Fibroblast of lung (primary cell): ENCODE data around the gene RNPEP. TPM values are rescaled to one million over a fixed set of nuclear protein-coding genes. Genes with fewer than 3 reads are reported as not detected.
A peak's percentile ranks its signal among the peaks of the same experiment; 100 is the strongest.

Source experiments
- DNase-seq, 2 donors: peaks; one replicate each; pipeline versions ENCODE4 v3.0.0 to v3.0.0-alpha.2; 2010; ENCODE audit warnings: low read depth in 2 of 2
- H2AFZ ChIP-seq: 2 replicates; pipeline ENCODE4 v1.5.1; 2012; ENCODE audit warnings: low read length, control low read depth, inconsistent platforms
- H3K27ac ChIP-seq: 2 replicates; pipeline ENCODE4 v1.5.1; 2011; ENCODE audit warnings: low read length, control low read depth; ENCODE audit not compliant: insufficient read depth
- H3K27me3 ChIP-seq: 2 replicates; pipeline ENCODE4 v1.5.1; 2011; ENCODE audit warnings: mild to moderate bottlenecking, low read length; ENCODE audit not compliant: control insufficient read depth, insufficient read depth
- H3K36me3 ChIP-seq: 2 replicates; pipeline ENCODE4 v1.5.1; 2011; ENCODE audit warnings: low read length; ENCODE audit not compliant: control insufficient read depth, insufficient read depth
- H3K4me1 ChIP-seq: 2 replicates; pipeline ENCODE4 v1.5.1; 2011; ENCODE audit warnings: low read length; ENCODE audit not compliant: control insufficient read depth, insufficient read depth; ENCODE audit errors: extremely low read depth
- H3K4me2 ChIP-seq: 2 replicates; pipeline ENCODE4 v1.5.1; 2011; ENCODE audit warnings: low read length, control low read depth; ENCODE audit not compliant: insufficient read depth; ENCODE audit errors: extremely low read depth
- H3K4me3 ChIP-seq, 4 experiments: fragments of 200-600 bp in 1 of 4; sonication (generic) in 1 of 4; replicated peaks in 1 of 4; 2 replicates each; pipeline ENCODE4 v1.5.1; 2011 to 2016; ENCODE audit warnings: low read length in 4 of 4, low read depth in 3 of 4, mild to moderate bottlenecking in 3 of 4, control low read depth in 2 of 4, inconsistent platforms in 1 of 4, mixed read lengths in 1 of 4; ENCODE audit not compliant: insufficient read depth in 1 of 4; ENCODE audit errors: control extremely low read depth in 1 of 4
- H3K79me2 ChIP-seq: 2 replicates; pipeline ENCODE4 v1.5.1; 2012; ENCODE audit warnings: mild to moderate bottlenecking, low read length, inconsistent platforms; ENCODE audit not compliant: control insufficient read depth, insufficient read depth
- H3K9ac ChIP-seq: 2 replicates; pipeline ENCODE4 v1.5.1; 2011; ENCODE audit warnings: mild to moderate bottlenecking, low read length, control low read depth; ENCODE audit not compliant: insufficient read depth
- H3K9me3 ChIP-seq: 2 replicates; pipeline ENCODE4 v1.5.1; 2012; ENCODE audit warnings: low read depth, low read length; ENCODE audit not compliant: control insufficient read depth, insufficient read depth
- H4K20me1 ChIP-seq: 2 replicates; pipeline ENCODE4 v1.5.1; 2011; ENCODE audit warnings: low read length; ENCODE audit not compliant: control insufficient read depth, insufficient read depth; ENCODE audit errors: extremely low read depth
- EZH2 ChIP-seq: IDR thresholded peaks from 2 replicates; pipeline ENCODE4 v1.5.1; 2012; ENCODE audit warnings: low read length, control low read depth, mild to moderate bottlenecking; ENCODE audit errors: missing control alignments
- polyA plus RNA-seq, 2 donors: library from polyadenylated mRNA; depleted of rRNA in 1 of 2; stranded (reverse) in 1 of 2; unstranded in 1 of 2; fragments of >200 nt; gene quantifications; 2 replicates each; pipeline ENCODE4 v1.2.1, GENCODE V29; 2011 to 2012; ENCODE audit warnings: missing spikeins in 1 of 2
- total RNA-seq: library from RNA; depleted of rRNA; stranded (reverse); fragments of >200 nt; gene quantifications from 2 replicates; pipeline ENCODE4 v1.2.1, GENCODE V29; 2014
- TF ChIP-seq, protein P1 (sequence below), 2 donors: IDR thresholded peaks in 1 of 2; conservative IDR thresholded peaks in 1 of 2; 1 replicate in 1 of 2; 2 replicates in 1 of 2; pipeline ENCODE4 v1.5.1; 2011 to 2012; ENCODE audit warnings: low read length in 2 of 2, control low read depth in 1 of 2, inconsistent platforms in 1 of 2, low read depth in 1 of 2, mild to moderate bottlenecking in 1 of 2

The RNPEP gene
- total and polyA plus RNA-seq, 2 donors (not counting 1 experiment from before 2014, with no cell fraction given), result 56.9 to 77.1 TPM

DNA sequence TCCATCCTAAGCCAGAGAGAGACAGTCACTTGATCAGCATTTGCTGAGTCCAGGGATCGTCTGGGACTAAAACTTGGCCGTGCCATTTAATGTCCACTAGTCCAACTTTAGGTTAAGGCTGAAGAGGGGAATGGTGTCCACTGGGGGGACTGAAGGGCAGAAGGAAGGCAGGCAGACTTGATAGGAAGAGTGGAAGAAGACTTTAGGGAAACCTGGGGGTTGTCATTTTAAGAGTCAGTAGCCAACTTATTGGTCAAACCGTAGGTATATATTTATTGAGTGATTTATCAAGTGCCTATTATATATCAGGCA is 34.8 kb upstream of the RNPEP start:
- H3K27ac ChIP-seq, result no peak overlapping the region
- H3K4me1 ChIP-seq, result peaks cover 9% of the 10 kb centered on the region
- H3K27me3 ChIP-seq, result no peaks in the 10 kb centered on the region
- no peak for DNase-seq
- peaks cover 12% of the 10 kb centered on the region for H3K79me2 ChIP-seq
- peak overlapping the region in 1 of 4 experiments; percentile 76 for H3K4me3 ChIP-seq
- H4K20me1 ChIP-seq, result no peaks in the 10 kb centered on the region
- H3K9ac ChIP-seq, result no peak overlapping the region
- no peaks in the 10 kb centered on the region for H3K36me3 ChIP-seq
- H3K4me2 ChIP-seq, result peak overlapping the region; percentile 82
- no peak overlapping the region for H2AFZ ChIP-seq
- TF ChIP-seq EZH2, result no peak
- TF ChIP-seq, protein P1, sequence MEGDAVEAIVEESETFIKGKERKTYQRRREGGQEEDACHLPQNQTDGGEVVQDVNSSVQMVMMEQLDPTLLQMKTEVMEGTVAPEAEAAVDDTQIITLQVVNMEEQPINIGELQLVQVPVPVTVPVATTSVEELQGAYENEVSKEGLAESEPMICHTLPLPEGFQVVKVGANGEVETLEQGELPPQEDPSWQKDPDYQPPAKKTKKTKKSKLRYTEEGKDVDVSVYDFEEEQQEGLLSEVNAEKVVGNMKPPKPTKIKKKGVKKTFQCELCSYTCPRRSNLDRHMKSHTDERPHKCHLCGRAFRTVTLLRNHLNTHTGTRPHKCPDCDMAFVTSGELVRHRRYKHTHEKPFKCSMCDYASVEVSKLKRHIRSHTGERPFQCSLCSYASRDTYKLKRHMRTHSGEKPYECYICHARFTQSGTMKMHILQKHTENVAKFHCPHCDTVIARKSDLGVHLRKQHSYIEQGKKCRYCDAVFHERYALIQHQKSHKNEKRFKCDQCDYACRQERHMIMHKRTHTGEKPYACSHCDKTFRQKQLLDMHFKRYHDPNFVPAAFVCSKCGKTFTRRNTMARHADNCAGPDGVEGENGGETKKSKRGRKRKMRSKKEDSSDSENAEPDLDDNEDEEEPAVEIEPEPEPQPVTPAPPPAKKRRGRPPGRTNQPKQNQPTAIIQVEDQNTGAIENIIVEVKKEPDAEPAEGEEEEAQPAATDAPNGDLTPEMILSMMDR (conservative IDR thresholded peaks at IDR 0.05 in 1 of 2, IDR thresholded peaks at IDR 0.05 in 1 of 2; ENCODE audit: low read depth in 1 of 2, low read length in 2 of 2), result no peak
- H3K9me3 ChIP-seq, result no peaks in the 10 kb centered on the region

DNA sequence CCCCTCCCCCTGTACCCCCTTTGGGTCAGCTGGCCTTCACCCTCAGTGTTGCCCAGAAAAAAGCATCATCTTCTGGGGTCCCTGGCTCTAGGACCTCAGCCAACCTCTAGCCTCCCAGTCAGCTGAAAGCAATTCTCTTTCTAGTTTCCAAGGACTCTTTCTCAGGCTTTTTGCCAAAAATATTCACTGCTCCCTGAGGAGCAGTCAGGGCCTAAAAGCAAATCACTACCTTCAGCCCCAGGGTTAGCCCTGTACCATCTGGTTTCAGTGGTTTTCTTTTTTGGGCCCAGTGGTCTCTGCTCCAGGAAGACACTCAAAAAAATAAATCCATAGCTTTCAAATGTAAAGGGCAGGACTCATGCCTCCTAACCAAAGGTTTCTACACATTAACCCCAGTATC is 33.0 kb upstream of the RNPEP start:
- Histone ChIP-seq H3K79me2 (peaks cover 12% of the 10 kb centered on the region), H3K4me3 (no peak overlapping the region), H3K27ac (no peak overlapping the region), H3K36me3 (no peaks in the 10 kb centered on the region), H3K27me3 (no peaks in the 10 kb centered on the region), H3K9ac (no peak overlapping the region), H3K9me3 (no peaks in the 10 kb centered on the region), H2AFZ (no peak overlapping the region), H4K20me1 (no peaks in the 10 kb centered on the region), H3K4me1 (peaks cover 7% of the 10 kb centered on the region), H3K4me2 (no peak overlapping the region)
- TF ChIP-seq, protein P1 (conservative IDR thresholded peaks at IDR 0.05 in 1 of 2, IDR thresholded peaks at IDR 0.05 in 1 of 2; ENCODE audit: low read depth in 1 of 2, low read length in 2 of 2), result no peak
- TF ChIP-seq EZH2, result no peak
- no peak for DNase-seq

DNA sequence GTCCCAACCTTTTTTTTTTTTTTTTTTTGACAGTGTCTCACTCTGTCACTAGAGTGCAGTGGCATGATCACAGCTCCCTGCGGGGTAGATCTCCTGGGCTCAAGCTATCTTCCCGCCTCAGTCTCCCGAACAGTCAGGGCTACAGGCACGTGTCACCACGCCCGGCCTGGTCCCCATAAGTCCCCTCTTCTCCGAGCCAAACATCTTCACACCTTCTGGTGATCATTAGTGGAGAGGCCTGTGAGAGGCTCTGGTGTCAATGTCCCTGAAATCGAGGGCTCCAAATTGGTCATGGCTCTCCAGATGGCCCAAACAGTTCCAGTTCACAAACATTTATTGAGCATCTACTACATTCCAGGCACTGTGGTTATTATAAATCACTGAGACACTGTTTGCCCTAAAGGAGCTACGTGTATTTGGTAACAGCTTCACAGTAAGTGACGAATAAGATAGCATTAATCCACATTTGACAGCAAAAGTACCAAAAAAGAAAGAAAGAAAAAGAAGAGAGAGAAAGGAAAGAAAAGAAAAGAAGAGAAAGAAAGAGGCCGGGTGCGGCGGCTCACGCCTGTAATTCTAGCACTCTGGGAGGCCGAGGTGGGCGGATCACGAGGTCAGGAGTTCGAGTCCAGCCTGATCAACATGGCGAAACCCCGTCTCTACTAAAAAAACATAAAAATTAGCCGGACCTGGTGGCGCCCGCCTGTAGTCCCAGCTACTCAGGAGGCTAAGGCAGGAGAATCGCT is 28.0 kb upstream of the RNPEP start:
- Histone ChIP-seq H3K79me2 (peaks cover 22% of the 10 kb centered on the region), H3K9me3 (no peaks in the 10 kb centered on the region), H3K27me3 (no peaks in the 10 kb centered on the region), H3K4me1 (peaks cover 2% of the 10 kb centered on the region), H3K27ac (peak overlapping the region; percentile 94), H3K36me3 (no peaks in the 10 kb centered on the region), H2AFZ (no peak overlapping the region), H3K4me3 (peak overlapping the region; percentile 70 to 100 (median 96)), H4K20me1 (no peaks in the 10 kb centered on the region), H3K9ac (peak overlapping the region; percentile 94), H3K4me2 (peak overlapping the region; percentile 72)
- no peak for TF ChIP-seq EZH2
- TF ChIP-seq, protein P1 (conservative IDR thresholded peaks at IDR 0.05 in 1 of 2, IDR thresholded peaks at IDR 0.05 in 1 of 2; ENCODE audit: low read depth in 1 of 2, low read length in 2 of 2), result no peak
- DNase-seq, result no peak
